Measurements from ENCODE around the gene UTP25.

The UTP25 gene

DNA sequence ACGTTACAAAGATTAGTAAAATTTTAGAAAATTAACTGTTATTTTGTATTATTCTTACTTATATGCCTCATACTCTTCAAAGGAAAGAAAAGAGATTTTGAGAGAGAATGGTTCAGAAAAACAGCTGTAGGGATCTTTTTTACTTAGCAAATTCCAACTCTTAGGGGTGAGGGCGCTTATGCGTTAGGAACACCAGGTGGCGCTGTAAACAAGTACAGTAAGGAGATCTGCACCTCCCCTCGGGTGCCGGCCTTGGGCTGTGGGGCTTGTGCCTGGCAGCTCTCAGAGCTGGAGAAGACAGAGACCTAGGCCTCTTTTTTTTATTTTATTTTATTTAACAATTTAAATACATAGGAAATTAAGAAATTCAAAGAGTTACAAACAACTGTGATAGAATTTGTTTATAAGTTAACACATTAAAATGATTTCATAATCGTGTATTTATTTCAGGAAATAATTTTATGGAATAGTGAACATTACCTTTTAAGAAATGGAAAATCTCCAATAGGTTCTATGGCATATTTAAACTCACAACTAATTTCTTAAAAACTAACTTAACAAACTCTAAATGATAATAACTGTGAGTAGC, 32.6 kb downstream of the UTP25 start:
- DNase-seq (ENCODE audit: extremely low read depth, low read depth): peak; percentile 66
- TF ChIP-seq, protein P1, sequence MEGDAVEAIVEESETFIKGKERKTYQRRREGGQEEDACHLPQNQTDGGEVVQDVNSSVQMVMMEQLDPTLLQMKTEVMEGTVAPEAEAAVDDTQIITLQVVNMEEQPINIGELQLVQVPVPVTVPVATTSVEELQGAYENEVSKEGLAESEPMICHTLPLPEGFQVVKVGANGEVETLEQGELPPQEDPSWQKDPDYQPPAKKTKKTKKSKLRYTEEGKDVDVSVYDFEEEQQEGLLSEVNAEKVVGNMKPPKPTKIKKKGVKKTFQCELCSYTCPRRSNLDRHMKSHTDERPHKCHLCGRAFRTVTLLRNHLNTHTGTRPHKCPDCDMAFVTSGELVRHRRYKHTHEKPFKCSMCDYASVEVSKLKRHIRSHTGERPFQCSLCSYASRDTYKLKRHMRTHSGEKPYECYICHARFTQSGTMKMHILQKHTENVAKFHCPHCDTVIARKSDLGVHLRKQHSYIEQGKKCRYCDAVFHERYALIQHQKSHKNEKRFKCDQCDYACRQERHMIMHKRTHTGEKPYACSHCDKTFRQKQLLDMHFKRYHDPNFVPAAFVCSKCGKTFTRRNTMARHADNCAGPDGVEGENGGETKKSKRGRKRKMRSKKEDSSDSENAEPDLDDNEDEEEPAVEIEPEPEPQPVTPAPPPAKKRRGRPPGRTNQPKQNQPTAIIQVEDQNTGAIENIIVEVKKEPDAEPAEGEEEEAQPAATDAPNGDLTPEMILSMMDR (IDR thresholded peaks at IDR 0.05; ENCODE audit: low read depth, low read length, missing control alignments): peak; percentile 87
- no peak overlapping the region for H3K4me3 ChIP-seq (replicated peaks; ENCODE audit: low read depth, low read length)

GRCh38 chr1:209861242-209861641, 33.5 kb downstream of the UTP25 start:
- DNase-seq (ENCODE audit: extremely low read depth, low read depth): no peak
- H3K4me3 ChIP-seq (replicated peaks; ENCODE audit: low read depth, low read length): no peak overlapping the region
- TF ChIP-seq, protein P1 (IDR thresholded peaks at IDR 0.05; ENCODE audit: low read depth, low read length, missing control alignments): no peak

GRCh38 chr1:209862391-209863356, 34.9 kb downstream of the UTP25 start:
- TF ChIP-seq, protein P1 (IDR thresholded peaks at IDR 0.05; ENCODE audit: low read depth, low read length, missing control alignments): no peak
- no peak overlapping the region for H3K4me3 ChIP-seq (replicated peaks; ENCODE audit: low read depth, low read length)

GRCh38 chr1:209863766-209864485, 36.2 kb downstream of the UTP25 start:
- no peak for DNase-seq (ENCODE audit: extremely low read depth, low read depth)
- H3K4me3 ChIP-seq (replicated peaks; ENCODE audit: low read depth, low read length): no peak overlapping the region
- TF ChIP-seq, protein P1 (IDR thresholded peaks at IDR 0.05; ENCODE audit: low read depth, low read length, missing control alignments): no peak

More at GRCh38 chr1:209862391-209863356, 34.9 kb downstream of the UTP25 start:
- DNase-seq (ENCODE audit: extremely low read depth, low read depth): no peak

- TF ChIP-seq, protein P1 (IDR thresholded peaks at IDR 0.05; ENCODE audit: low read depth, low read length, missing control alignments): no peak
- H3K4me3 ChIP-seq (replicated peaks; ENCODE audit: low read depth, low read length): no peak overlapping the region
- DNase-seq (ENCODE audit: extremely low read depth, low read depth): no peak
Measured at GRCh38 chr1:209866201-209866600, 38.4 kb downstream of the UTP25 start.

- no peak overlapping the region for H3K4me3 ChIP-seq (replicated peaks; ENCODE audit: low read depth, low read length)
- DNase-seq (ENCODE audit: extremely low read depth, low read depth): no peak
- TF ChIP-seq, protein P1 (IDR thresholded peaks at IDR 0.05; ENCODE audit: low read depth, low read length, missing control alignments): no peak
Measured at GRCh38 chr1:209869291-209870149, 41.7 kb downstream of the UTP25 start.
